Measurements from ENCODE around the gene PRKCA.

Gene PRKCA

GRCh38 chr17:66562119-66562518, 259.7 kb downstream of the PRKCA start:
- TF ChIP-seq FOXP2 (optimal IDR thresholded peaks at IDR 0.05; ENCODE audit: borderline replicate concordance, extremely low read depth, extremely low read length, insufficient read depth) (no peak), REST (IDR thresholded peaks at IDR 0.05; ENCODE audit: insufficient read depth in 1 of 2, low read depth in 2 of 2, low read length in 2 of 2) (no peak), SIN3A (IDR thresholded peaks at IDR 0.05; ENCODE audit: borderline replicate concordance, insufficient read depth, low read length) (no peak), POLR2AphosphoS5 (IDR thresholded peaks at IDR 0.05; ENCODE audit: low read depth, low read length) (no peak), TAF1 (IDR thresholded peaks at IDR 0.05; ENCODE audit: borderline replicate concordance, insufficient read depth, low read length) (no peak)

- no peak for TF ChIP-seq REST (IDR thresholded peaks at IDR 0.05; ENCODE audit: insufficient read depth in 1 of 2, low read depth in 2 of 2, low read length in 2 of 2)
- TF ChIP-seq POLR2AphosphoS5 (IDR thresholded peaks at IDR 0.05; ENCODE audit: low read depth, low read length), result no peak
- TF ChIP-seq FOXP2 (optimal IDR thresholded peaks at IDR 0.05; ENCODE audit: borderline replicate concordance, extremely low read depth, extremely low read length, insufficient read depth), result no peak
- TF ChIP-seq SIN3A (IDR thresholded peaks at IDR 0.05; ENCODE audit: borderline replicate concordance, insufficient read depth, low read length), result no peak
- no peak for TF ChIP-seq TAF1 (IDR thresholded peaks at IDR 0.05; ENCODE audit: borderline replicate concordance, insufficient read depth, low read length)
Observed at GRCh38 chr17:66564992-66565465, 262.6 kb downstream of the PRKCA start.

- TF ChIP-seq FOXP2 (optimal IDR thresholded peaks at IDR 0.05; ENCODE audit: borderline replicate concordance, extremely low read depth, extremely low read length, insufficient read depth) (peak; percentile 71), REST (IDR thresholded peaks at IDR 0.05; ENCODE audit: insufficient read depth in 1 of 2, low read depth in 2 of 2, low read length in 2 of 2) (no peak)
Observed at GRCh38 chr17:66567234-66568170, 265.1 kb downstream of the PRKCA start.

- TF ChIP-seq FOXP2 (optimal IDR thresholded peaks at IDR 0.05; ENCODE audit: borderline replicate concordance, extremely low read depth, extremely low read length, insufficient read depth) (no peak), REST (IDR thresholded peaks at IDR 0.05; ENCODE audit: insufficient read depth in 1 of 2, low read depth in 2 of 2, low read length in 2 of 2) (no peak), SIN3A (IDR thresholded peaks at IDR 0.05; ENCODE audit: borderline replicate concordance, insufficient read depth, low read length) (no peak), POLR2AphosphoS5 (IDR thresholded peaks at IDR 0.05; ENCODE audit: low read depth, low read length) (no peak), TAF1 (IDR thresholded peaks at IDR 0.05; ENCODE audit: borderline replicate concordance, insufficient read depth, low read length) (no peak)
Observed at GRCh38 chr17:66569572-66569971, 267.2 kb downstream of the PRKCA start.
